ENCODE data around the gene PLP1.
"Not testable (repeated sequence)": the region's sequence is repeated elsewhere in the genome, so short reads cannot be mapped to it uniquely, and the experiment has no call there.

PLP1 gene

DNA sequence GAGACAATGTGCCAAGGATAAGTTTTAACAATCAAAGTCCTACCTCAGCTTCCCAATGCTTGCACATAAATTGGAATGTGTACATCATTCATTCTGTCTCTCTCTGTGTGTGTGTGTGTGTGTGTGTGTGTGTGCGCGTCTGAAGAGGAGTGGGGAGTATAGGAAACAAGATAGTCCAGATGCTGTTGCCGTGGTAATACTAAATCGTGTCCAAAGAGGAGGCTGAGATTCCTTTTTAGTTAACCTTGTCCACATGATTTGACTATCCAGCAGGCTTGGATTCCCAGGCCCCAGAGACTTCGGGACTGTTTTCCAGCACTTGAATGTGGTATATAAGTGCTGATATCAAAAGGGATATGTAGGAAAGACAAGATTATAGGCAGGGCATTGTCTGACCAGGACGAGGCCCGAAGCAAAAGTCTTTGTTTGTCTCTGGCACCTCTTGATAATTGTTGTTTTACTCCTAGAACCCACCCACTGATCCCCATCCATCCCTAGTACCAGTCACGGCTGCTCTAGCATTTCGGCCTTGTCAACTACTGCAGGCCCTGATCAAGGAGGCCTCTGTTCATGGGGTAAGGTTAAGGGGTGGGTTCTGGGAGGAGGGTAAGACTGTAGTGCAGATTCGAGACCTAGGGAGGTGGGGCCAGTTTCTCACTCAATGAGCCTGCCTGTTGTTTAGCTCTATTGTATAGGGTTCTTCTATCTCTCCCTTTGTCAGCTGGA is 3.9 kb downstream of the PLP1 start:
- no peak for DNase-seq (ENCODE audit: low spot score)

GRCh38 chrX:103781062-103781402 is 4.4 kb downstream of the PLP1 start:
- no peak for DNase-seq (ENCODE audit: low spot score)

DNA sequence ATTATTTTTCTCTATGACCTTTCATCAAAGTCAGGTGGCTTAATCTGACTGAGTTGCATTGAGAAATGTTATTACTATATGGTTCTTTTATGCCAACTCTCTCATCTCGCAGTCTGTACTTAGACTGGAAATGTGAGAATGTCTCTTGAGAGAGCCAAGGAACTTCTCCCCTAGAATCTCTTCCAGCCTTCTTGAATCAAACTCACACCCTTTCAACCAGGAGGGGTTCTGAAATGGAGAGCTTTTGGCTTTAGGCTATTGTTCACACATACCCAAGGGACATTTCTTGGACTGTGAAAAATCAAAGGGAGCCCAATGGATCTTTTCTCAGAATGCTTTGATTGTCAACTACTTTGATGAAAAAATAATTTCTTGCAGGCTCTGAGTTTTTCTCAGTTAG is 5.1 kb downstream of the PLP1 start:
- DNase-seq (ENCODE audit: low spot score) = no peak

DNA sequence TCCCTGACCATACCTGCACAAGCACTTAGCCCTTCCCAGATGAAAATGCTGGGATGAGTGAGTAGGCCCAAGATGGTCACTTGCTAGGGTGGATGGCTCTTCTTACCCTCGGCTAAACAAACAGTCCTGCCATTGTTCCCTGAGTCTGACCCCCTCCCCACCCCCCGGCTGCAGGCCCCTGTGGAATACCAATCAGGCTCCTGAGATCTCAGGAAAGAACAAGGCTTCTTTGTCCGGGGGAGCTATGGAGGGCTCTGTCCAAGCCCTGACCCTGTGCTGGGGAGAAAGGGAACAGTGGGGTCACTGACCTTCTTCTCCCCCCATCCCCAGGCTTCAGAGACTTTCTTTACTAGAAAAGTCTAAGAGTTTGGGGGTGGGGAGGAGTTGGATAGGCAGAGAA is 6.0 kb downstream of the PLP1 start:
- DNase-seq (ENCODE audit: low spot score) = no peak

- no peak for DNase-seq (ENCODE audit: low spot score)
These were observed 6.6 kb downstream of the PLP1 start for GRCh38 chrX:103783196-103783595.

DNA sequence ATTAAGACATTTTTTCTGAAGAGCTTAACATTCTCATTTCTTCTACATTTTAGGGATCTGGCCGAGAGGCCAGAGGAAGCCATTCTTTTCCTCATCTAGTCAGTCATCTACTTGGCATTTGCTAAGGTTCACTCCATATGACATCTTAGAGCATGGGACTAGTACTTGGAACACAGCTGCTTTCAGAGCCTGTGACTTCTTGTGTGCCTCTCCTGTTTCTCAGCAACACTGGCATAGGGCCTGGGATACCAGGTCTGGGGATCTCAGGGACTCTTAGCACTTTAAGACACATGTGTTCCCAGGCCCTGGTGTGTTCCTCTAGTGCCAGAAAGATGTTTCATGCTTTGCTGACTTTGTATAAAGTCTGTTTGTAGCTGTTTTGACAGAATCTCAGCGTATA is 7.3 kb downstream of the PLP1 start:
- DNase-seq (ENCODE audit: low spot score) = no peak

DNA sequence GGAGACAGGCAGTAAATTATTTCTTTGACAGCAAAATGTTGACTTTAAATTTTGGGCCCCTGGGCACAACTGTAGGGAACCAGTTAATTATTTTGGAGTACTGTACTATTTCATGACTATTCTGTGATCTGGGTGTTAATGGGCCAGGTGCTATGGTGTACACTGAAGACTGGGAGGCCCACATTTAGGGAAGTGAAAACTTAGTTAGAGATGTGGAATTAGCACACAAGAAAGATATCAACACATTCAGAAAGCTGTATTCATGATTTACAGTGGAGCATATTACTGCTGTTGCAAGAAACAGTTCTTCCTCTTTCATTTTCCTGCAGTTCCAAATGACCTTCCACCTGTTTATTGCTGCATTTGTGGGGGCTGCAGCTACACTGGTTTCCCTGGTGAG is 12.4 kb downstream of the PLP1 start:
- no peak for DNase-seq (ENCODE audit: low spot score)

DNA sequence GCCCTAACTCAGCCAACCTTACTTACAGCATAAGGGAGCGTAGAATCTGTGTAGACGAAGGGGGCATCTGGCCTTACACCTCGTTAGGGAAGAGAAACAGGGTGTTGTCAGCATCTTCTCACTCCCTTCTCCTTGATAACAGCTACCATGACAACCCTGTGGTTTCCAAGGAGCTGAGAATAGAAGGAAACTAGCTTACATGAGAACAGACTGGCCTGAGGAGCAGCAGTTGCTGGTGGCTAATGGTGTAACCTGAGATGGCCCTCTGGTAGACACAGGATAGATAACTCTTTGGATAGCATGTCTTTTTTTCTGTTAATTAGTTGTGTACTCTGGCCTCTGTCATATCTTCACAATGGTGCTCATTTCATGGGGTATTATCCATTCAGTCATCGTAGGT is 14.6 kb downstream of the PLP1 start:
- no peak for DNase-seq (ENCODE audit: low spot score)

DNA sequence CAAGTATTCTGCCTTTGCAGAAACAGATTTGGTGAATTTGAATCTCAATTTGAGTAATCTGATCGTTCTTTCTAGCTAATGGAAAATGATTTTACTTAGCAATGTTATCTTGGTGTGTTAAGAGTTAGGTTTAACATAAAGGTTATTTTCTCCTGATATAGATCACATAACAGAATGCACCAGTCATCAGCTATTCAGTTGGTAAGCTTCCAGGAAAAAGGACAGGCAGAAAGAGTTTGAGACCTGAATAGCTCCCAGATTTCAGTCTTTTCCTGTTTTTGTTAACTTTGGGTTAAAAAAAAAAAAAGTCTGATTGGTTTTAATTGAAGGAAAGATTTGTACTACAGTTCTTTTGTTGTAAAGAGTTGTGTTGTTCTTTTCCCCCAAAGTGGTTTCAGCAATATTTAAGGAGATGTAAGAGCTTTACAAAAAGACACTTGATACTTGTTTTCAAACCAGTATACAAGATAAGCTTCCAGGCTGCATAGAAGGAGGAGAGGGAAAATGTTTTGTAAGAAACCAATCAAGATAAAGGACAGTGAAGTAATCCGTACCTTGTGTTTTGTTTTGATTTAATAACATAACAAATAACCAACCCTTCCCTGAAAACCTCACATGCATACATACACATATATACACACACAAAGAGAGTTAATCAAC is 15.3 kb downstream of the PLP1 start:
- no peak for DNase-seq (ENCODE audit: low spot score)

DNA sequence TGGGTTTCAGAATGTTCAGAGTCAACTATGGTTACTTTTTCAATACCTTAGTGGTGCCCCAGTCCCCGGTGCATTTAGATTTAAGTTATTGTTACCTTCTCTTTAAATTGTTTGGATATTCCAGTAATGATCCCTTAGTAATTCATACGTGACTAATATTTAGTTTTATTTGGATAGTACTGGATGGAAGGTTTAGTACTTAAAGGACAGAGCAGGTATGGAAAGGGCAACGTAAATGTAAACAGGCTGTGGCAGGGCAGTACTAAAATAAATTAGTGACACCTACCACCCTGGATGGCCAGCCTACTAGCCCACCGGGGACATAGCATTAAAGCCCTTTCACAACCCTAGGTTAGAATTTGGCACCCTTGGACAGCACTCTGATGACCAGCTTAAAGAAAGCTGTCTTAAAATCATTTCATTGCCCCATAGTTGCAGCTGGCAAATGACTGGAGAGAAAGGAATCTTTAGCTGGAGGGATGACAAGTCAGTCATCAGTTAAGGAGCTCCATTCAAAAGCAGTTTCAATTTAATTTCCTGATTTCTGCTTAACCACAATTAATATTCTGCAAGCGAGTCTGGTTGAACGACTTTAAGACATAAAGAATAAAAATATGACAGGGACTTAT is 16.4 kb downstream of the PLP1 start:
- no peak for DNase-seq (ENCODE audit: low spot score)

DNA sequence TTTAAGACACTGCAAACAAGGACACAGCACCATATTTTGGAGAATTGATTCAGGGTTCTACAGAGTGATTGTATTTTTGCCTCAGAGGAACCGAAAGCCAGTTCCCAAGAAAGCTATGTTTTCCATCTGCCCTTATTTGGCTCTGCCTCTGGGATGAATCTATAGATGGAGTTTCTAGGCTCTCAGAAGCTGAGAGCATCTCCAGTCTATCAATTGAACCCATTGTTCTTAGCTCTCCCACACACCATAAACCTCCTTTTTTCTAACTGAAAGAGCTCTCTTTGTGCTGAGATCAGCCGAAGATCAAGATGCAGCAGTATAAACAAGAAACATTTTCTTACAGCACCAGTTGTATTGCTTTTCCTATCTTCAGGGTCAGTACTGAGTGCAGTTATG is 16.9 kb downstream of the PLP1 start:
- no peak for DNase-seq (ENCODE audit: low spot score)

DNA sequence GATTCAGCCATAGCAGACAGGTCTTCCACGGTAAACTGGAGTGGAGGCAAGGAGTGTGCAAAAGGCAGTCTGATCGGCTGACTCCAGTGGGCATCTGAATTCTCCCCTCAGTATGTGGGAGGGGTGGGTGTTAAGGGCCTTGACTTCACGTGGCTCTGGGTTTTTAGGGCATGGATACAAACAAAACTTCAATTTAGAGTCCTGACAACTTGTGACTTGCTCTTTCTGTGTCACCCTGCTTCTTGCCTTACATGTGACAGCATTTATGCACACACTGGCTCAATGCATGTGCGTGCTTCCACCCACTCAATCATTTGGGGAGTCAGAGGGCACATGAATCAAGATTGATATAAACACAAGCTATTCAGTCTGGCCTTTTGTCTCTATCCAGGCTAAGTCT is 17.5 kb downstream of the PLP1 start:
- DNase-seq (ENCODE audit: low spot score) = no peak

DNA sequence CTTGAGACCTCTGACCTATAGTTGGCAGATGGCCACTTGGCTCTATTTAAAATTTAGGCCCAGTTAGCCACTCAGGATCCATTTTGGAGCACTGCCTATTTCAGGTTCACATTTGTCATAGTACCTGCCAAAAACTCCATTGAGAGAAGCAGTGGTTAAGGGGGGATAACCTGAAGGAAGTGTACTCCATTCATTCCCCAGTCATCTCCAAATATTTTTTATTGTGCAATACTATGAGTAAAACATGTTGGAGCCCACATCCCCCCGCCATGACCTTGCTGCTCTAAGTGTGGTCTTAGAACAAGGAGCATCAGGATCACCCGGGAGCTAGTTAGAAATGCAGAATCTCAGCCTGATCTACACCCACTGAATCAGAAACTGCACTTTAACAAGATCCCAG is 21.1 kb downstream of the PLP1 start:
- no peak for DNase-seq (ENCODE audit: low spot score)

DNA sequence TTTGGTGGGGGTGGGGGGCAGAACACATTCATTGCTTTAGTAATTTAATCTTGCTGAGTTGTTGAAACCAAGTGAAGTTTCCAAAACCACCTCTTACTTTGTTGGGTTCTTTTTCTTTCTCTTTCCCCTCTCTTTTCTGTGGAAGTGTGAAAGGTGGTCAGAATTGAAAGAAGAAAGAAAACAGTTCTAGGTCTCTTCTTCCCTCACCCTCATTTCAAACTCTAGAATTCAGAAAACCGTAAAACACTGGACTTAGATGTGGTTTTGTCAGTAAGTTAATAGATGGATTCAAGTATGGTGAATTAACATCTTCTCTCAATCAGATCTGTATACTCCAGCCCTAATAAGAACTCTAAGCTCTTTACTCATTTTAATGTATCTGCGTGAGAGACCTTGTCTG is 23.7 kb downstream of the PLP1 start:
- DNase-seq (ENCODE audit: low spot score) = no peak

GRCh38 chrX:103805860-103806259 is 29.2 kb downstream of the PLP1 start:
- no peak for DNase-seq (ENCODE audit: low spot score)

- DNase-seq (ENCODE audit: low spot score) = no peak
These were observed 30.3 kb downstream of the PLP1 start for GRCh38 chrX:103806862-103807474.

DNA sequence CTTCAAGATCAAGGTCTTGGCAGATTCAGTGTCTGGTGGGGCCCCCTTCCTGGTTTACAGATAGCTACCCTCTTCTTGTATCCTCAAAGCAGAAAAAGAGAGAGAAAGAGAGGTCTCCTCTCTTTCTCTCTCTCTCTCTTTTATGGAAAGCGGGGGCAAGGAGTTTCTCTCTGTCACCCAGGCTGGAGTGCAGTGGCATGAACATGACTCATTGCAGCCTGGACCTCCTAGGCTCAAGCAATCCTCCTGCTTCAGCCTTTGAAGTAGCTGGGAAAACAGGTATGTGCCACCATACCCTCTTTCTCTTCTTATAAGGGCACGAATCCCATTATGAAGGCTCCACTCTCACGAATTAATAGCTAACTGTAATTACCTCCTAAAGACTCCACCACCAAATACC is 35.2 kb downstream of the PLP1 start:
- DNase-seq (ENCODE audit: low spot score) = no peak

DNA sequence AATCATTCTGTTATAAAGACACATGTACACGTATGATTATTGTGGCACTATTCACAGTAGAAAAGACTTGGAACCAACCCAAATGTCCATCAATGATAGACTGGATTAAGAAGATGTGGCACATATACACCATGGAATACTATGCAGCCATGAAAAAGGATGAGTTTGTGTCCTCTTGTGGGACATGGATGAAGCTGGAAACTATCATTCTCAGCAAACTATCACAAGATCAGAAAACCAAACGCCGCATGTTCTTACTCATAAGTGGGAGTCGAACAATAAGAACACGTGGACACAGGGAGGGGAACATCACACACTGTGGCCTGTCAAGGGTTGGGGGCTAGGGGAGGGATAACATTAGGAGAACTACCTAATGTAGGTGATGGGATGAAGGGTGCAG is 40.5 kb downstream of the PLP1 start:
- DNase-seq (ENCODE audit: low spot score) = not testable (repeated sequence)

DNA sequence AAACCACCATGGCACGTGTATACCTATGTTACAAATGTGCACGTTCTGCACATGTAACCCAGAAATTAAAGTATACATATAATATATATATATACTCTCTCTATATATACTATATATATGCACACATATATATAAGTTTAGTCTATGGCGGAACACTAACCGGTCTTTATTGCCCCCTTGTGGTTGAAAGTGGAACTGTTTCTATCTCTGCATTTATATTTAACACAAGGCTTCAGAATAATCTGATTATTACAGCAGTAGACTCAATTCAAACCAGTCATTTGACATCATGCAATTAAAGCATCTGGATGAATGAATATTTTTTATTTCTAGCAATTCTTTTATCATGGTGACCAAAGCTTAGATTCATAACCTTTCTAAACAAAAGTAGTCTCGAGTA is 40.9 kb downstream of the PLP1 start:
- DNase-seq (ENCODE audit: low spot score) = peak; percentile 55

- DNase-seq (ENCODE audit: low spot score) = no peak
These were observed 42.4 kb downstream of the PLP1 start for GRCh38 chrX:103818842-103819619.

DNA sequence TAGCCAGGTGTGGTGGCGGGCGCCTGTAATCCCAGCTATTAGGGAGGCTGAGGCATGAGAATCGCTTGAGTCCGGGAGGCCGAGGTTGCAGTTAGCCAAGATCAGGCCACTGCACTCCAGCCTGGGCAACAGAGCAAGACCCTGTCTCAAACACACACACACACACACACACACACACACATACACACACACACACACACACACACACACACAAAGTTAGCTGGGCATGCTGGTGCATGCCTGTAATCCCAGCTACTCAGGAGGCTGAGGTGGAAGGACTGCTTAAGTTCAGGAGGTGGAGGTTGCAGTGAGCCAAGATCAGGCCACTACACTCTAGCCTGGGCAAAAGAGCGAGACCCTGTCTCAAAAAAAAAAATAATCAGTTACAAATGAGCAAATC is 44.2 kb downstream of the PLP1 start:
- DNase-seq (ENCODE audit: low spot score) = not testable (repeated sequence)

- no peak for DNase-seq (ENCODE audit: low spot score)
These were observed 47.0 kb downstream of the PLP1 start for GRCh38 chrX:103823591-103823990.

- no peak for DNase-seq (ENCODE audit: low spot score)
These were observed 49.2 kb downstream of the PLP1 start for GRCh38 chrX:103825881-103826280.
